GM18951 (cell line): ENCODE measurements around the gene TMEM94.
A peak's percentile ranks its signal among the peaks of the same experiment; 100 is the strongest.
"Not testable (repeated sequence)": the region's sequence is repeated elsewhere in the genome, so short reads cannot be mapped to it uniquely, and the experiment has no call there.

Experiments used
- POLR2A ChIP-seq: IDR thresholded peaks from 4 replicates; pipeline ENCODE4 v1.6.1; 2011; ENCODE audit warnings: mild to moderate bottlenecking; ENCODE audit not compliant: insufficient read length, insufficient read depth; ENCODE audit errors: extremely low read depth
- in situ Hi-C: fragments of 300-500 bp; cut with MboI; formaldehyde crosslinking; loops from one replicate; pipeline ENCODE4 v1.12.0; 2022; ENCODE audit warnings: low sequenced_read_pairs, mixed read lengths, inconsistent platforms; ENCODE audit not compliant: unreplicated experiment

Gene TMEM94

DNA sequence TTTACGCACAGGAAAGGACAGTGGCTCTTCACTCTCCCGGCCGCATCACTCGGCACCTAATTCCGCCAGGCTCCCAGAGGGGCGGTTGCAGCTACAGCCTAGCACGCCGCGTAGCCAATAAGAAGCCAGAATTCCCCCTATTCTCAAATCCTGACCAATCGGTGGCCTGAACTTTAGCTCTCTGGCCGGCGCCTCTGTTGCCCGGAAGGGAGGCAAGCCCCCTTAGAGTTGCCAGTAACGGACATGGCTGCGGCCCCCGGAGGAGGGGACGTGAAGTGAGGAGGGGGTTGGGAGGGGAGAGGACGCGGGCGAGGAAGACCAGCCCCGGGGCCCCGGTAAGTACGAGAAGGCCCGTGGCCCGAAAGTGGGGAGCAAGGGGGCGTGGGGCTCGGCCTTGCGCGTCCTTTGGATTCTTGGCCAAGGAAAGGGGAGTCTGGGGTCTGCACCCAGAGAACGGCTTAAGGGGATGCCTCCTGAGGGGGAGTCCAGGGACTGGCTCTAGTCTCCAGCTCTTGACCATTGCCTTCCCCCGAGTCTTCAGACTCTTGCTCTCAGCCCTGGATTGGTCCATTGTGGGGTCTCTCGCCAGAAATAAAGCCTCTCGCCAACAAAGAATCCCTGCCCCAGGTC, at the start of gene TMEM94:
Gene TMEM94 (plus strand): TSS at position 219 of the 630 bp plus-strand sequence. CDS start 15,271 bp downstream, outside the sequence.
- in situ Hi-C loops, result no loop called here
- TF ChIP-seq POLR2A, result peak; percentile 67

DNA sequence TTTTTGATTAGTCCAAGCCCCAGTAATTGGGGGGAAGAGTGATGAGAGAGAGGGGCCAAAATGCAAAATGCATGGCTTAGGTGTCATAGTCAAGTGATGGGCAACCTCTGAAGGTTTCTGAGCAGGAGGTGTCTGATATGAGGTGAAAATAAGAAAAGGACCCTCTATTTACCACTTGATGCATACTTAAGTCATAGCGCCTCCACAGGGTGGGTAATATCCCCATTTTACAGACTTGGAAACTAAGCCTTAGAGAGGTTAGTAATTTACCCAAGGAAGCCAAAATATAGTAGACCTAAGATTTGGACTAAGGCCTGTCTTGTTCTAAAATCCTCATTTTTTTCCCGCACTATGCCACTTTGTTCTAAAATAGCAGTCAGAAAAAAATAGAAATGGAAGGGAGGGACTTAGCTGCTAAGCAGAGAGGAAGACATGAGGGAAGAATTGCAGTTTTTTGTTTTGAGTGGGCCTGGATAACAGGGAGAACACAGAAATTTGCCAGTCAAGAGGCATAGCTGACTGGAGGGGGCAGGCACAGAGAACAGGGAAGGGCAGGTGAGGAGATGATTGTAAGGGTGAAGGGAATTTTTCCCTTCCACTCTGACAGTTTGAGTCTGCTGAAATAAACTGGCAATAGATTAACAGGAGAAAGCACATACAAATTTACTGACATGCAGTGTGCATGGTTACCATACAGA, 48.6 kb upstream of the TMEM94 start:
- TF ChIP-seq POLR2A, result no peak
- in situ Hi-C loops, result no loop called here

DNA sequence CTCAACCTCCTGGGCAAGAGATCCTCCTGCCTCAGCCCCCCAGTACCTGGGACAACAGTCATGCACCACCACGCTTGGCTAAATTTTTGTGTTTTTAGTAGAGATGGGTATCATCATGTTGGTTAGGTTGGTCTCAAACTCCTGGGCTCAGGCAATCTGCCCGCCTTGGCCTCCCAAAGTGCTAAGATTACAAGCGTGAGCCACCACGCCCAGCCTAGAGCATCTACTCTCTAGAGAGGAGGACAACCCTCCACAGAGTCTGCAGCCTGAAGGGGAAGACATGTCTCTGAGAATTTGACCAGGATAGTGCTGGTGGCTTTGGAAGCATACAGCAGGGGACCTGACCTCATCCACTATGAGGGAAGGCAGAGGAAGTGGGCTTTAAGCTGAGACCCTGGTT, 46.3 kb upstream of the TMEM94 start:
- no peak for TF ChIP-seq POLR2A
- in situ Hi-C loops, result no loop called here

DNA sequence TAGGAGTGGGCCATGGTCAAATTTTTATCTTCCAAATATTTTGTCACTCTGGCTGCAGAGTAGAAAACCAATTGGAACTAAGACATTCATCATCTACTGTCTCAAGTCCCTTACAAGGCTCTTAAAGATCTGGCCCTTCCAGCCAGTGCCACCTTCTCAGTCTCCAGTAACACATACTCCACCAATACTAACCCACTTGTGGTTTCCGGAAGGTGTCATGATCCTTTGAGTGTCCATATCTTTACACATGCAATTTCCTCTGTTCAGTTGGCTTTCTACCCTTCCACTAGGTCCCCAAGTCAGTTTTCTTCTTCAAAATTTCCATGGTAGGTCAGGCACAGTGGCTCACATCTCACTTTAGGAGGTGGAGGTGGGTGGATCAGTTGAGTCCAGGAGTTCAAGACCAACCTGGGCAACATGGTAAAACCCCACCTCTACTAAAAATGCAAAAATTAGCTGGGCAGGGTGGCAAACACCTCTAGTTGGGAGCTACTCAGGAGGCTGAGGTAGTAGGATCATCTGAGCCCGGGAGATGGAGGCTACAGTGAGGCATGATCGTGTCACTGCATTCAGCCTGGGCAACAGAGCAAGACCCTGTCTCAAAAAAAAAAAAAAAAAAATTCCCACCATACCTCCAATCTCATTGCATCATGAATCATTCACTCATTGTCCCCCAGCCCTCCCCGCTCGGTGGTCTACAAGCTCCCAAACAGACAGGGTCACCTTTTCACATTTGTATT, 44.9 kb upstream of the TMEM94 start:
- TF ChIP-seq POLR2A, result no peak
- in situ Hi-C loops, result no loop called here

DNA sequence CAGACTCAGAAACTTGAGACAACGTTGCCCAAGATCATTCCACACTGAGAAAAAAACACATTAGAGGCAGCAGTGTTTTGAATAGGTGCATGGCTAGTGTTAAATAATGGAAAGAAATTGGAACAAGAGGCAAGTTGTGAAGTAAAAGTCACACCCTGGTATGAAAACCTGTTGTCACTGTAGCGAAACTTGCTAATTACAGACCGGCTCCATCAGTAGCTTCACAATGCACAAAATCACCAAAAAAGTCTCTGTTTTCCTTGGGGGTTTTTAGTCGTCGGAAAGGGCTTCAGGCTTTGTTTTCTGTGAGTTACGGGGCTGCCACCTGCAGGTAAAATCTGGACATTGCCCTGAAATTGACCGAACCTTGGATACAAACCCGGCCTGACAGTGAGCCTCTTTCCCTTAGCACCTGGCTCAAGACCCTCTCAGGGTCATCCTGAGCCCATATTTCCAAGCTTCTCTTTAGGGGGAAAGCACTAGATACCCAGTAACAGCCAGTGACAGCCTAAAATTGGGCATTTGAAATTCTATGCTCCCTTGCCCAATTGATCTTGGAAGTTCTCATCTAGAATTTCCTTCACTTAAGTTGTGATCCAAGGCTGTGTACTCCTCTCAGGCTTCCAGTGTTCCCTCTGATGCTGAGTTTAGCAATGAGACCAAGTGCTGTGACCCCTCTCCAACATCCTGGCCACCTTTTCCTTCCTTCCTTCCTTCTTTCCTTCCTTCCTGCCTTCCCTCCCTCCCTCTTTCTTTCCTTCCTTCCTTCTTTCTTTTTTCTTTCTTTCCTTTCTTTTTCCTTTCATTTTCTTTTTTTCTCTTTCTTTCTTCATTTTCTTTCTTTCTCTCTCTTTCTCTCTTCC, 43.7 kb upstream of the TMEM94 start:
- TF ChIP-seq POLR2A, result no peak
- in situ Hi-C loops, result no loop called here

DNA sequence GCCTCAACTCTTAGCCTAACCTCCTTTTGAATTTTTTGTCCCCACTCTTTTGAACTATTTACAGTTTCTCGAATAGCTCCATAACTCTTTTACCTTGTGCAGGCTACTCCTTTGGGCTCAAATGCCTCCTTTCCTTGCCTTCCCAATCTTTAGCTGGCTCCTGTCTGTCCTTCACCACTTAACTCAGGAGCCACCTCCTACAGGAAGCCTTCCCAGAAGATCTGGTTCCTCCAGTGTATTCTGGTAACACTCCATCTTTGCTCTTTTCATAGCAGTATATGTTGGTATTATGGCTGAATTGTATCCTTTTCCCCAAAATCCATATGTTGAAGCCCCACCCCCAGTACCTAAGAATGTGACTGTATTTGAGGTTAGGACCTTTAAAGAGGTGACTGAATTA, 41.9 kb upstream of the TMEM94 start:
- in situ Hi-C loops, result no loop called here
- TF ChIP-seq POLR2A, result no peak

DNA sequence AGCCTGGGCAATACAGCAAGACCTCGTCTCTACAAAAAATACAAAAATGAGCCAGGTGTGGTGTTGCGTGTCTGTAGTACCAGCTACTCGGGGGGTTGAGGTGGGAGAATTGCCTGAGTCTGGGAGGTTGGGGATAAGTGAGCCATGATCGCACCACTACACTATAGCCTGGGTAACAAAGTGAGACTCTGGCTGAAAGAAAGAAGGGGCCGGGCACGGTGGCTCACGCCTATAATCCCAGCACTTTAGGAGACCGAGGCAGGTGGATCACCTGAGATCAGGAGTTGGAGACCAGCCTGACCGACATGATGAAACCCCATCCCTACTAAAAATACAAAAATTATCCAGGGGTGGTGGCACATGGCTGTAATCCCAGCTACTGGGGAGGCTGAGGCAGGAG, 40.4 kb upstream of the TMEM94 start:
- in situ Hi-C loops, result no loop called here

DNA sequence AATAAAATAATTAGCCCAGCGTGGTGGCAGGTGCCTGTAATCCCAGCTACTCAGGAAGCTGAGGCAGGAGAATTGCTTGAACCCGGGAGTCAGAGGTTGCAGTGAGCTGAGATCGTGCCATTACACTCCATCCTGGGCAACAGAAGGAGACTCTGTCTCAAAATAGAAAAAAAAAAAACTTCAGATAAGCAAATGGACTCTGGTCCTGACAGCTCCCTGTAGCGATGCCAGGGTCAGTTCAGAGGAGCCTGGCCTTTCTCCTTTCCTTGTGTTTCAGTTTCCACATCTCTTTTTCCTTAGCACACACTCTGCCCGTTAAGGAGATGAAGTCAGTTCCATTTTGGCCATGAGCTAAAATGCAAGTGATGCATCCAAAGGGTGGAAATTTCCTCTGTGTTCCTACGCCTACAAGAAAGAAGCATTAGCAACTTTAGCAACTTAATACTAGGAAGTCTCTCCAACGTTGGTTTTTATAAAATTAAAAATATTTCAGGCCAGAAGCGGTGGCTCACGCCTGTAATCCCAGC, 39.3 kb upstream of the TMEM94 start:
- in situ Hi-C loops, result no loop called here
- TF ChIP-seq POLR2A, result no peak

More for the DNA sequence above, 40.4 kb upstream of the TMEM94 start:
- no peak for TF ChIP-seq POLR2A

DNA sequence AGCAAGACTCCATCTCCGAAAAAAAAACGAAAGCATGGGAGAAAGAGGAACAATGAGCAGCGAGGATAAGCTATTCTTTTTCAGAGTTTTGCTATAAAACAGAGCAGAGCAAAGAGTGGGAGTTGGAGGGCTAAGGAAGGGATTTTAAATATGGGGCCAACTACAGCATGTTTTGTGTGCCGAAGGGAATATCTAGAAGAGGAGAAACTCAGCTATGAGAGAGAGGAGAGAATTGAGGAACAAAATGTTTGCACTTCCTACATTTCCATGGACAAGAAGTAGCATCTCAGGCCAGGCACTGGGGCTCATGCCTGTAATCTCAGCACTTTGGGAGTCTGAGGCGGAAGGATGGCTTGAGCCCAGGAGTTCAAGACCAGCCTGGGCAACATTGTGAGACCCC, 37.9 kb upstream of the TMEM94 start:
- in situ Hi-C loops, result no loop called here

DNA sequence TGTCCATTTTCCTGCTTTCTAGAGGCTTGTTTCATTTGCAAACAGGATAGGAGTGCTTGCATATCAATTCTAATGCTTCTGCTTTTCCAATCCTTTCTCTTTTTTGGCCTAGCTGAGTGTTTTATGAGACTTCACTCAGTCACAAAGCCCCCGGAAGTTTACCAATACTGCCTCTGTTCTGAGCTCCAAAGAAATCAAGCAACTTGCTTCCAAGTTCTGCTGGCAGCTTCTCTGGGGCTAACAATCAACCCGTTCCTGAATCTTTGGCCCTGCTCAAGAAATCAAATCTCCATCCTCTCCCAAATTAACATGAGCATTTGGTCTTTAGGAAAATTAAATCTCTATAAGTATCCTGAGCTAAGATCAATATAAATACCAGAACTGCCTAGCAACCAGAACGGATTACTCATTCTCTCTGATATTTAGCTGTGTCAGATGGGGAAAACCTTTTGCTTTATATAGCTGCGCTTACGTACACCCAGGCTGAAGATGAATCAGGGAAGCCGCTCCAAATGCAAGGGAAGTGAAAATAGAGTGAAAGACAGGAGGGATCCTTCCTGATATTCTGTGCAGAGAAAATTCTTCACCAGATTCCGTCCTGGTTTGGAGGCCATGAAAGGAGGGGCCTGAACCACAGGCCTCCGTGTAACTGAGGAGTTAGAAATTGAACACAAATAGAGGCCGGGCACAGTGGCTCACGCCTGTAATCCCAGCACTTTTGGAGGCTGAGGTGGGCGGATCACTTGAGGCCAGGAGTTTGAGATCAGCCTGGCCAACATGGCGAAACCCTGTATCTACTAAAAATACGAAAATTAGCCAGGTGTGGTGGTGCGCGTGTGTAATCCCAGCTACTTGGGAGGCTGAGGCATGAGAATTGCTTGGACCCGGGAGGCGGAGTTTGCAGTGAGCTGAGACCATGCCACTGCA, 27.6 kb upstream of the TMEM94 start:
- in situ Hi-C loops, result no loop called here
- TF ChIP-seq POLR2A, result no peak

More for the DNA sequence above, 37.9 kb upstream of the TMEM94 start:
- no peak for TF ChIP-seq POLR2A

DNA sequence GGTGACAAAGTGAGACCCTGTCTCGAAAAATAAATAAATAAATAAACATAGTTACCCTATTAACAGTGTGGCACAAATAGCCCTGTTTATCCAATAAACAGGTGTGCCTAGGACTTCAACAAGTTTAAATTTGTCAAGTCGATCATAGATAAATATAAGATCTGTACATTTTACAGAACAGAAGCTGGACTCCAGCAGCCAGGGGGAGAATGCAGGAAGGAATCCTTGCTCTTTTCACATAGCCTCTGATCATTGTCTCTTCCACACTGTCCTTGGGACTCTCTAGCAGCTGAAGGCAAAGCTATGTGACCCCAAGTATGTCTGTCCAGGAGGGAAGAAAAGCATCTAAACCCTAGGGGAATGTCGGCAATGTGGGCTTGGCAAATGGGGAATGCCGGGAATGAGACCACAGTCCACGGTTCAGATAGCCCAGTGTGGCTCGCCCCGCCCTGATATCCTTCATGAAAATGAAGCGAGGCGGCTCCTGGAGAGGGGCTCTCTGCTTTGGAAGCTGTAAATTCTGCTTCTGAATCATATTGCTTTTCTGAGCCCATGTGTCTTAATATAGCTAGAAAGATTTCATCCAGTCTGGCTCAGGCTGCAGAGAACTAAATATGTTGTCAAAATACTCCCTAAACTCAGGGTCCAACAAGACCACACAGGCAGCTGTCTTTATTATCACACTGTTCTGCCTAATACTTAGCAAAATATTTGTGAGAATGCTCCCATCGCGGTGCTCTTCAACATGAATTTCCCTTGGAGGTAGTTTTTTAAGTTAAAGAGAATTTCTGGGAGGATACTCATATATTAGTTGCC, 26.1 kb upstream of the TMEM94 start:
- no peak for TF ChIP-seq POLR2A
- in situ Hi-C loops, result no loop called here

DNA sequence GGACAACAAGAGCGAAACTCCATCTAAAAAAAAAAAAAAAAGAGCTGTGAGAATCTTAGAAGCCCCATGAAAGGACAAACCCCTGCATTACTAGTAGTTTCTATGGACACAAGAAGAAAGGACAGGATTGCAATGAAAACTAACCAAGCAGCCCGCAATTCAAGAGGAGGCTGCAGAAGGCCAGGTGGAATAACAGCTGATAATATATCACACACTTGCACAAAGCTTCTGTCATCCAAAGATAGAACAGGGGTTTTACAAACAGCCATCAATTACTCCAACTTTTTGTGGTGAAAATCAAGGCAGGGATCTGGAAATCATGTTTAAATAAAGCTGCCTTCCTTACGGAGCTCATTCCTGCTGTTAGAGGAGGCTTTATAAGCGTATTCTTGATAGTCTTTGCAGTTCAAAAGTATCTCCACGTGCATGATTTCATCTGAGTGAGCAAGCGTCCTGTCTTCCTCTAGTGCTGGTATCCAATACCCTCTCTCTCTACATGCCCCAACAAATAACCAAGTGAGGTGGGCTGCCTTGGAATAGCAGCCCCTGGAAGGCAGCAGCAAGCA, 23.1 kb upstream of the TMEM94 start:
- no peak for TF ChIP-seq POLR2A
- in situ Hi-C loops, result no loop called here

DNA sequence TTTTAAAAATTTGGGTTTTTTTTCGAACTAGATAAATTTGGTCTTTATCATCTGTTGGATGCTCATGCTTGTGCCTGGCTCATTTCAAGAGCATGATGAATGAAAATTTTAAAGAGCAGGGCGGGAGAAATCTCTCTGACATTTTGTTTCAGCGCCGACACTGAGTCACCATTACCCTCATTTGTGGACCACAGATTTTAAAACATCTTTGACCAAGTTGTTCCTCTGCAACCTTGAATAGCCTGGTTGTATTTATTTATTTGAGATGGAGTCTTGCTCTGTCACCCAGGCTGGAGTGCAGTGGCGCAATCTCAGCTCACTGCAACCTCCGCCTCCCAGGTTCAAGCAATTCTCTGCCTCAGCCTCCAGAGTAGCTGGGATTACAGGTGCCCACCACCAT, 22.0 kb upstream of the TMEM94 start:
- in situ Hi-C loops, result not testable (repeated sequence)

DNA sequence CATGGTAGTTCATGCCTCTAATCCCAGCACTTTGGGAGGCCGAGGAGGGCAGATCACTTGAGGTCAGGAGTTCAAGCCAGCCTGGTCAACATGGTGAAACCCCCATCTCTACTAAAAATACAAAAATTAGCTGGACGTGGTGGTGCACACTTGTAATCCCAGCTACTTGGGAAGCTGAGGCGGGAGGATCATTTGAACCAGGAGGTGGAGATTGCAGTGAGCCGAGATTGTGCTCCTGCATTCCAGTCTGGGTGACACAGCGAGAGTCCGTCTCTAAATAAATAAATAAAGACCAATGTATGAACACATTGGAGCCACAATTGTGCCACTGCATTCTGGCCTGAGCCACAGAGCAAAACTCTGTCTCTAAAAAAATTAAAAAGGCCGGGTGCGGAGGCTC, 19.0 kb upstream of the TMEM94 start:
- in situ Hi-C loops, result not testable (repeated sequence)
